OCI-LY7 (cell line): ENCODE data around the gene SHISAL2A. TPM values are rescaled to one million over a fixed set of nuclear protein-coding genes. Genes with fewer than 3 reads are reported as not detected.

ENCODE experiments used
- BruUV-seq: library from RNA; stranded (reverse); fragments of 400-500 nt; replicated peaks from 2 replicates; lab custom pipeline; 2021; lab: Mats Ljungman, UMichigan
- CTCF ChIA-PET: fragments of 300-600 bp; sonication (Branson Sonifier 250); formaldehyde crosslinking; loops from one replicate; lab custom pipeline; 2022; ENCODE audit warnings: antibody characterized with exemption; ENCODE audit not compliant: unreplicated experiment; lab: Charles Lee
- POLR2A ChIA-PET: fragments of 300-600 bp; sonication (Branson Sonifier 250); formaldehyde crosslinking; loops from one replicate; lab custom pipeline; 2022; ENCODE audit warnings: antibody characterized with exemption; lab: Charles Lee
- DNase-seq: peaks from one replicate; pipeline ENCODE4 v3.0.0-alpha.2; 2015; ENCODE audit warnings: low spot score
- H2AFZ ChIP-seq: fragments of 200-600 bp; sonication (generic), shearing (Covaris generic); 2 replicates; pipeline ENCODE4 v1.6.1; 2014; ENCODE audit warnings: mild to moderate bottlenecking, antibody characterized with exemption, low read length, moderate library complexity
- H3K27ac ChIP-seq: fragments of 200-600 bp; sonication (generic); 2 replicates; pipeline ENCODE4 v1.5.1; 2014; ENCODE audit warnings: mixed run types, low read depth, mild to moderate bottlenecking, moderate library complexity, low read length, inconsistent platforms; ENCODE audit not compliant: poor library complexity, severe bottlenecking
- H3K36me3 ChIP-seq: fragments of 200-600 bp; sonication (generic); 2 replicates; pipeline ENCODE4 v1.6.1; 2014; ENCODE audit warnings: mild to moderate bottlenecking, antibody characterized with exemption, low read length, moderate library complexity, mixed read lengths; ENCODE audit not compliant: insufficient read depth
- H3K4me1 ChIP-seq: fragments of 200-600 bp; sonication (generic); 2 replicates; pipeline ENCODE4 v1.5.1; 2014; ENCODE audit warnings: mild to moderate bottlenecking, low read length; ENCODE audit not compliant: insufficient read depth, poor library complexity, severe bottlenecking
- H3K4me2 ChIP-seq: fragments of 200-600 bp; sonication (generic); 2 replicates; pipeline ENCODE4 v1.6.1; 2014; ENCODE audit warnings: mild to moderate bottlenecking, low read length
- H3K4me3 ChIP-seq: fragments of 200-600 bp; sonication (generic); 2 replicates; pipeline ENCODE4 v1.5.1; 2014; ENCODE audit warnings: mild to moderate bottlenecking, low read depth, low read length; ENCODE audit not compliant: poor library complexity, severe bottlenecking
- H3K79me2 ChIP-seq: fragments of 200-600 bp; sonication (generic); 2 replicates; pipeline ENCODE4 v1.6.1; 2016; ENCODE audit warnings: low read depth, mild to moderate bottlenecking, low read length, moderate library complexity, mixed read lengths; ENCODE audit not compliant: insufficient read depth
- H3K9me2 ChIP-seq: fragments of 200-600 bp; sonication (generic); 2 replicates; pipeline ENCODE4 v1.6.1; 2016; ENCODE audit warnings: mild to moderate bottlenecking, low read length, mixed read lengths; ENCODE audit not compliant: insufficient read depth
- H3K9me3 ChIP-seq: fragments of 200-600 bp; sonication (generic); 2 replicates; pipeline ENCODE4 v1.6.1; 2014; ENCODE audit warnings: mild to moderate bottlenecking, mixed run types, low read length, mixed read lengths
- H4K20me1 ChIP-seq: fragments of 200-600 bp; sonication (generic); 2 replicates; pipeline ENCODE4 v1.6.1; 2014; ENCODE audit warnings: mild to moderate bottlenecking, antibody characterized with exemption, low read length, moderate library complexity, mixed read lengths; ENCODE audit not compliant: insufficient read depth
- CTCF ChIP-seq: fragments of 200-600 bp; sonication (generic); conservative IDR thresholded peaks from 2 replicates; pipeline ENCODE4 v1.5.1; 2014; ENCODE audit warnings: mild to moderate bottlenecking, antibody characterized with exemption, low read length, moderate library complexity, mixed read lengths
- EZH2phosphoT487 ChIP-seq: fragments of 200-600 bp; sonication (generic); IDR thresholded peaks from 2 replicates; pipeline ENCODE4 v1.6.1; 2018; ENCODE audit warnings: low read depth, borderline replicate concordance, mild to moderate bottlenecking, mixed run types, antibody characterized with exemption, low read length, moderate library complexity, mixed read lengths
- intact Hi-C: fragments of 100-400 bp; cut with micrococcal nuclease; formaldehyde crosslinking; loops from one replicate; pipeline ENCODE4 v1.10.0; 2022; ENCODE audit not compliant: unreplicated experiment
- total RNA-seq, 2 experiments: library from RNA; depleted of rRNA in 1 of 2; stranded (reverse); fragments of >200 nt in 1 of 2; shearing (Covaris generic) in 1 of 2; gene quantifications; 2 replicates each; pipeline ENCODE4 v1.2.3, GENCODE V29; 2014 to 2022

SHISAL2A gene
- total RNA-seq, 2 experiments from 2014 or later: 0.27 to 0.69 TPM

- no peak for DNase-seq
- Histone ChIP-seq H3K9me3 (no peaks in the 10 kb centered on the region), H3K9me2 (no peaks in the 10 kb centered on the region), H3K27ac (no peak overlapping the region), H3K36me3 (no peaks in the 10 kb centered on the region), H4K20me1 (no peaks in the 10 kb centered on the region), H3K4me3 (no peak overlapping the region), H2AFZ (no peak overlapping the region), H3K4me2 (no peak overlapping the region), H3K4me1 (peaks cover 14% of the 10 kb centered on the region), H3K79me2 (no peaks in the 10 kb centered on the region)
- TF ChIP-seq EZH2phosphoT487 (no peak), CTCF (no peak)
- intact Hi-C loops: no loop called here
- ChIA-PET POLR2A (interaction anchor here (0.7 kb wide), 1 partner anchor 8 kb away, joined by 3 read pairs; no protein-coding TSS in a partner anchor), CTCF (no interaction called here)
- BruUV-seq: no TSS peak
Measured at GRCh38 chr1:52645261-52645660, 12.3 kb downstream of the SHISAL2A start.

GRCh38 chr1:52651904-52652303 lies 18.9 kb downstream of the SHISAL2A start:
- no peaks in the 10 kb centered on the region for H3K79me2 ChIP-seq
- ChIA-PET CTCF (no interaction called here), POLR2A (interaction anchor here (0.9 to 1.3 kb wide), 3 partner anchors 10 to 15 kb away, joined by 3 to 4 read pairs (median 3); no protein-coding TSS in a partner anchor)
- no peaks in the 10 kb centered on the region for H4K20me1 ChIP-seq
- H2AFZ ChIP-seq: no peak overlapping the region
- no peak for TF ChIP-seq EZH2phosphoT487
- no peak for TF ChIP-seq CTCF
- DNase-seq: no peak
- no peak overlapping the region for H3K27ac ChIP-seq
- no peak overlapping the region for H3K4me2 ChIP-seq
- no peak overlapping the region for H3K4me3 ChIP-seq
- H3K9me2 ChIP-seq: no peaks in the 10 kb centered on the region
- intact Hi-C loops: no loop called here
- no peaks in the 10 kb centered on the region for H3K4me1 ChIP-seq
- no TSS peak for BruUV-seq
- no peaks in the 10 kb centered on the region for H3K36me3 ChIP-seq
- H3K9me3 ChIP-seq: no peaks in the 10 kb centered on the region

- DNase-seq: no peak
- no peaks in the 10 kb centered on the region for H3K79me2 ChIP-seq
- H2AFZ ChIP-seq: no peak overlapping the region
- H3K36me3 ChIP-seq: no peaks in the 10 kb centered on the region
- H3K4me1 ChIP-seq: no peaks in the 10 kb centered on the region
- no peak for TF ChIP-seq CTCF
- TF ChIP-seq EZH2phosphoT487: no peak
- no peak overlapping the region for H3K4me2 ChIP-seq
- ChIA-PET CTCF (no interaction called here), POLR2A (interaction anchor here (0.6 to 0.7 kb wide), 3 partner anchors 8 to 157 kb away, joined by 3 to 4 read pairs (median 3); no protein-coding TSS in a partner anchor)
- no peaks in the 10 kb centered on the region for H3K9me3 ChIP-seq
- H4K20me1 ChIP-seq: no peaks in the 10 kb centered on the region
- intact Hi-C loops: no loop called here
- H3K9me2 ChIP-seq: no peaks in the 10 kb centered on the region
- H3K4me3 ChIP-seq: no peak overlapping the region
- no peak overlapping the region for H3K27ac ChIP-seq
- no TSS peak for BruUV-seq
Measured at GRCh38 chr1:52653207-52653849, 20.4 kb downstream of the SHISAL2A start.
